ENCODE data around the gene TM9SF1. TPM values are rescaled to one million over a fixed set of nuclear protein-coding genes. Genes with fewer than 3 reads are reported as not detected.

Gene TM9SF1
- total and polyA plus RNA-seq, 2 of the 13 experiments (the other 11 are each of a cell fraction or from before 2014, with no cell fraction given) = 83.2 to 110 TPM

GRCh38 chr14:24215495-24216344 lies 20.5 kb upstream of the TM9SF1 start, which contains the start of gene MDP1 (continued):
- TF ChIP-seq ZNF644 (CRISPR knock-in tag; IDR thresholded peaks at IDR 0.05; ENCODE audit: low read depth) (peak; percentile 92), SP140L (CRISPR knock-in tag; IDR thresholded peaks at IDR 0.05; ENCODE audit: borderline replicate concordance) (peak; percentile 90; the same call in 1 of the 2 replicates), SOX5 (CRISPR knock-in tag; IDR thresholded peaks at IDR 0.05; ENCODE audit: borderline replicate concordance) (peak; percentile 83), ZNF232 (CRISPR knock-in tag; IDR thresholded peaks at IDR 0.05; ENCODE audit: borderline replicate concordance) (peak; percentile 95; the same call in 1 of the 2 replicates), ZNF776 (CRISPR knock-in tag; IDR thresholded peaks at IDR 0.05) (peak; percentile 79; the same call in 1 of the 2 replicates), ZSCAN12 (CRISPR knock-in tag; IDR thresholded peaks at IDR 0.05) (no peak; the same call in 1 of the 2 replicates), ZMYM3 (CRISPR knock-in tag; IDR thresholded peaks at IDR 0.05) (peak; percentile 89), ISL2 (CRISPR knock-in tag; IDR thresholded peaks at IDR 0.05) (peak; percentile 88), RAD51 (IDR thresholded peaks at IDR 0.05; ENCODE audit: borderline replicate concordance) (no peak), WIZ (CRISPR knock-in tag; IDR thresholded peaks at IDR 0.05) (peak; percentile 83), ZBTB46 (CRISPR knock-in tag; IDR thresholded peaks at IDR 0.05; ENCODE audit: borderline replicate concordance) (peak; percentile 94), RXRA (CRISPR knock-in tag; IDR thresholded peaks at IDR 0.05) (peak; percentile 92), ZNF619 (CRISPR knock-in tag; IDR thresholded peaks at IDR 0.05) (peak; percentile 100), RXRB (CRISPR knock-in tag; IDR thresholded peaks at IDR 0.05; ENCODE audit: borderline replicate concordance) (peak; percentile 91), MTA3 (CRISPR knock-in tag; IDR thresholded peaks at IDR 0.05) (0 out of 2 replicates have a peak, but pooled peaks have one; percentile 13), ZBTB37 (CRISPR knock-in tag; IDR thresholded peaks at IDR 0.05) (peak; percentile 67), MTF2 (CRISPR knock-in tag; IDR thresholded peaks at IDR 0.05; ENCODE audit: borderline replicate concordance) (0 out of 2 replicates have a peak, but pooled peaks have one; percentile 82), U2AF2 (IDR thresholded peaks at IDR 0.05; ENCODE audit: low read depth, low read length) (0 out of 2 replicates have a peak, but pooled peaks have one; percentile 80), RFX3 (CRISPR knock-in tag; IDR thresholded peaks at IDR 0.05) (peak; percentile 17; the same call in 1 of the 2 replicates), ZNF768 (CRISPR knock-in tag; IDR thresholded peaks at IDR 0.05) (peak; percentile 93), FOXP1 (IDR thresholded peaks at IDR 0.05) (no peak), FOXP1 (CRISPR knock-in tag; IDR thresholded peaks at IDR 0.05) (peak; percentile 66; the same call in 1 of the 2 replicates), ZNF550 (CRISPR knock-in tag; IDR thresholded peaks at IDR 0.05; ENCODE audit: borderline replicate concordance) (peak; percentile 73), POGZ (CRISPR knock-in tag; IDR thresholded peaks at IDR 0.05) (peak; percentile 98)
- TF ChIP-seq, protein P1, sequence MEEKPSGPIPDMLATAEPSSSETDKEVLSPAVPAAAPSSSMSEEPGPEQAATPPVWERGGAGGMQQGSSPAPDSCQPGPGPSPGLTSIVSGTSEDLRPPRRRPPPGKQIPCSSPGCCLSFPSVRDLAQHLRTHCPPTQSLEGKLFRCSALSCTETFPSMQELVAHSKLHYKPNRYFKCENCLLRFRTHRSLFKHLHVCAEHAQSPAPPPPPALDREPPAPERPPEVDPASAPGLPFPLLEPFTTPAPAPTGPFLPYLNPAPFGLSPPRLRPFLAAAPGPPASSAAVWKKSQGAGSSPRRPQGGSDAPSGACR (CRISPR knock-in tag; IDR thresholded peaks at IDR 0.05) = peak; percentile 98
- TF ChIP-seq, protein P2, sequence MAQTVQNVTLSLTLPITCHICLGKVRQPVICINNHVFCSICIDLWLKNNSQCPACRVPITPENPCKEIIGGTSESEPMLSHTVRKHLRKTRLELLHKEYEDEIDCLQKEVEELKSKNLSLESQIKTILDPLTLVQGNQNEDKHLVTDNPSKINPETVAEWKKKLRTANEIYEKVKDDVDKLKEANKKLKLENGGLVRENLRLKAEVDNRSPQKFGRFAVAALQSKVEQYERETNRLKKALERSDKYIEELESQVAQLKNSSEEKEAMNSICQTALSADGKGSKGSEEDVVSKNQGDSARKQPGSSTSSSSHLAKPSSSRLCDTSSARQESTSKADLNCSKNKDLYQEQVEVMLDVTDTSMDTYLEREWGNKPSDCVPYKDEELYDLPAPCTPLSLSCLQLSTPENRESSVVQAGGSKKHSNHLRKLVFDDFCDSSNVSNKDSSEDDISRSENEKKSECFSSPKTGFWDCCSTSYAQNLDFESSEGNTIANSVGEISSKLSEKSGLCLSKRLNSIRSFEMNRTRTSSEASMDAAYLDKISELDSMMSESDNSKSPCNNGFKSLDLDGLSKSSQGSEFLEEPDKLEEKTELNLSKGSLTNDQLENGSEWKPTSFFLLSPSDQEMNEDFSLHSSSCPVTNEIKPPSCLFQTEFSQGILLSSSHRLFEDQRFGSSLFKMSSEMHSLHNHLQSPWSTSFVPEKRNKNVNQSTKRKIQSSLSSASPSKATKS (CRISPR knock-in tag; IDR thresholded peaks at IDR 0.05) = peak; percentile 87
